Activated CD8-positive, alpha-beta memory T cell treated with anti-CD3 and anti-CD28 coated beads, Interleukin-2, amount 50 U/mL, for 24 hours (primary cell): ENCODE data around the gene OMA1.

ENCODE experiments used
- DNase-seq: peaks from one replicate; pipeline ENCODE4 v3.0.0-alpha.2; 2020; ENCODE audit errors: extremely low read depth

The OMA1 gene

GRCh38 chr1:58459911-58460310 lies 86.6 kb downstream of the OMA1 start:
- no peak for DNase-seq

- no peak for DNase-seq
Measured at GRCh38 chr1:58457023-58457635, 89.4 kb downstream of the OMA1 start.

GRCh38 chr1:58456470-58456869 lies 90.1 kb downstream of the OMA1 start:
- no peak for DNase-seq

GRCh38 chr1:58454807-58455206 lies 91.7 kb downstream of the OMA1 start:
- DNase-seq: no peak

- no peak for DNase-seq
Measured at GRCh38 chr1:58454385-58454784, 92.1 kb downstream of the OMA1 start.

GRCh38 chr1:58451560-58452191 lies 94.8 kb downstream of the OMA1 start:
- no peak for DNase-seq

- DNase-seq: no peak
Measured at GRCh38 chr1:58447886-58448285, 98.6 kb downstream of the OMA1 start.

GRCh38 chr1:58447042-58447441 lies 99.5 kb downstream of the OMA1 start:
- DNase-seq: no peak

GRCh38 chr1:58446368-58446767 lies 100.2 kb downstream of the OMA1 start:
- no peak for DNase-seq

GRCh38 chr1:58443986-58444868 lies 102.3 kb downstream of the OMA1 start:
- no peak for DNase-seq

- no peak for DNase-seq
Measured at GRCh38 chr1:58442114-58442513, 104.4 kb downstream of the OMA1 start.

- DNase-seq: no peak
Measured at GRCh38 chr1:58441699-58442098, 104.8 kb downstream of the OMA1 start.

GRCh38 chr1:58440696-58441095 lies 105.8 kb downstream of the OMA1 start:
- DNase-seq: no peak

- no peak for DNase-seq
Measured at GRCh38 chr1:58439946-58440345, 106.6 kb downstream of the OMA1 start.

- DNase-seq: no peak
Measured at GRCh38 chr1:58438468-58438867, 108.1 kb downstream of the OMA1 start.

- no peak for DNase-seq
Measured at GRCh38 chr1:58437623-58438022, 108.9 kb downstream of the OMA1 start.

GRCh38 chr1:58436615-58437297 lies 109.8 kb downstream of the OMA1 start:
- no peak for DNase-seq

- no peak for DNase-seq
Measured at GRCh38 chr1:58435376-58435775, 111.2 kb downstream of the OMA1 start.

- DNase-seq: no peak
Measured at GRCh38 chr1:58434607-58435006, 111.9 kb downstream of the OMA1 start.

- no peak for DNase-seq
Measured at GRCh38 chr1:58434181-58434580, 112.3 kb downstream of the OMA1 start.

GRCh38 chr1:58432851-58433668 lies 113.5 kb downstream of the OMA1 start:
- no peak for DNase-seq
